OCI-LY3 (cell line): ENCODE data around the gene ZNF32.
A peak's percentile ranks its signal among the peaks of the same experiment; 100 is the strongest.

Experiments used
- H2AFZ ChIP-seq: fragments of 200-600, 300-600 bp; shearing (Covaris generic); 2 replicates; pipeline ENCODE4 v1.6.0; 2014; ENCODE audit warnings: antibody characterized with exemption, low read depth, low read length
- H3K27ac ChIP-seq: fragments of 200-600, 300-600 bp; sonication (generic); 2 replicates; pipeline ENCODE4 v1.5.1; 2014; ENCODE audit warnings: mild to moderate bottlenecking, low read length, moderate library complexity, mixed read lengths
- H3K27me3 ChIP-seq: fragments of 200-600, 300-600 bp; sonication (generic); 2 replicates; pipeline ENCODE4 v1.6.1; 2014; ENCODE audit warnings: low read depth, low read length, mixed read lengths
- H3K36me3 ChIP-seq: fragments of 200-600, 300-600 bp; sonication (generic); replicated peaks from 2 replicates; pipeline ENCODE3; 2014; ENCODE audit warnings: low read depth, low read length, mixed read lengths
- H3K4me1 ChIP-seq: fragments of 300-600, 200-600 bp; sonication (generic); 2 replicates; pipeline ENCODE4 v1.6.1; 2014; ENCODE audit warnings: low read length, mixed read lengths
- H3K4me2 ChIP-seq: fragments of 200-600, 300-600 bp; sonication (generic); 2 replicates; pipeline ENCODE4 v1.6.1; 2014; ENCODE audit warnings: low read length, mixed read lengths
- H3K4me3 ChIP-seq: fragments of 300-600, 200-600 bp; sonication (generic); 2 replicates; pipeline ENCODE4 v1.5.1; 2014; ENCODE audit warnings: antibody characterized with exemption, mild to moderate bottlenecking, low read length, moderate library complexity
- H3K79me2 ChIP-seq: fragments of 300-600, 200-600 bp; shearing (Covaris generic); 2 replicates; pipeline ENCODE4 v1.6.1; 2014; ENCODE audit warnings: mild to moderate bottlenecking, low read length, mixed read lengths
- H3K9ac ChIP-seq: fragments of 300-600, 200-600 bp; shearing (Covaris generic); 2 replicates; pipeline ENCODE4 v1.6.0; 2014; ENCODE audit warnings: mild to moderate bottlenecking, low read length, moderate library complexity
- H3K9me3 ChIP-seq: fragments of 200-600, 300-600 bp; shearing (Covaris generic); 2 replicates; pipeline ENCODE4 v1.6.1; 2014; ENCODE audit warnings: low read length, mixed read lengths; ENCODE audit not compliant: insufficient read depth
- H4K20me1 ChIP-seq: fragments of 200-600, 300-600 bp; sonication (generic); 2 replicates; pipeline ENCODE4 v1.6.1; 2016; ENCODE audit warnings: low read length, mixed read lengths; ENCODE audit not compliant: insufficient read depth
- EZH2phosphoT487 ChIP-seq: fragments of 200-600 bp; shearing (Covaris generic); IDR thresholded peaks from 2 replicates; pipeline ENCODE4 v1.6.1; 2018; ENCODE audit warnings: antibody characterized with exemption, mixed run types, low read depth
- TF ChIP-seq, protein P1 (sequence below): fragments of 200-600, 300-600 bp; sonication (generic); IDR thresholded peaks from 2 replicates; pipeline ENCODE4 v1.5.1; 2014; ENCODE audit warnings: antibody characterized with exemption, low read length, low read depth

ZNF32 gene

GRCh38 chr10:43594944-43595589 is 53.6 kb downstream of the ZNF32 start:
- H3K4me2 ChIP-seq, result peak overlapping the region; percentile 93
- peak overlapping the region; percentile 57 for H3K9ac ChIP-seq
- TF ChIP-seq EZH2phosphoT487, result no peak
- TF ChIP-seq, protein P1, sequence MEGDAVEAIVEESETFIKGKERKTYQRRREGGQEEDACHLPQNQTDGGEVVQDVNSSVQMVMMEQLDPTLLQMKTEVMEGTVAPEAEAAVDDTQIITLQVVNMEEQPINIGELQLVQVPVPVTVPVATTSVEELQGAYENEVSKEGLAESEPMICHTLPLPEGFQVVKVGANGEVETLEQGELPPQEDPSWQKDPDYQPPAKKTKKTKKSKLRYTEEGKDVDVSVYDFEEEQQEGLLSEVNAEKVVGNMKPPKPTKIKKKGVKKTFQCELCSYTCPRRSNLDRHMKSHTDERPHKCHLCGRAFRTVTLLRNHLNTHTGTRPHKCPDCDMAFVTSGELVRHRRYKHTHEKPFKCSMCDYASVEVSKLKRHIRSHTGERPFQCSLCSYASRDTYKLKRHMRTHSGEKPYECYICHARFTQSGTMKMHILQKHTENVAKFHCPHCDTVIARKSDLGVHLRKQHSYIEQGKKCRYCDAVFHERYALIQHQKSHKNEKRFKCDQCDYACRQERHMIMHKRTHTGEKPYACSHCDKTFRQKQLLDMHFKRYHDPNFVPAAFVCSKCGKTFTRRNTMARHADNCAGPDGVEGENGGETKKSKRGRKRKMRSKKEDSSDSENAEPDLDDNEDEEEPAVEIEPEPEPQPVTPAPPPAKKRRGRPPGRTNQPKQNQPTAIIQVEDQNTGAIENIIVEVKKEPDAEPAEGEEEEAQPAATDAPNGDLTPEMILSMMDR, result no peak
- no peaks in the 10 kb centered on the region for H3K79me2 ChIP-seq
- H3K27ac ChIP-seq, result peak overlapping the region; percentile 19; the same call in 1 of the 2 replicates
- no peaks in the 10 kb centered on the region for H3K9me3 ChIP-seq
- peak overlapping the region; percentile 74 for H3K4me3 ChIP-seq
- H3K4me1 ChIP-seq, result peaks cover 16% of the 10 kb centered on the region
- peak overlapping the region; percentile 91; the same call in 1 of the 2 replicates for H2AFZ ChIP-seq
- no peaks in the 10 kb centered on the region for H3K36me3 ChIP-seq
- H3K27me3 ChIP-seq, result no peaks in the 10 kb centered on the region
- H4K20me1 ChIP-seq, result no peaks in the 10 kb centered on the region
